HepG2 (cell line): ENCODE data around the gene AMZ2. TPM values are rescaled to one million over a fixed set of nuclear protein-coding genes. Genes with fewer than 3 reads are reported as not detected.
A peak's percentile ranks its signal among the peaks of the same experiment; 100 is the strongest.

Experiments
- CBX5 ChIP-seq: sonication (generic); formaldehyde crosslinking; IDR thresholded peaks from 2 replicates; pipeline ENCODE4 v1.4.0; 2020; ENCODE audit warnings: missing genetic modification reagents, borderline replicate concordance
- FLYWCH1 ChIP-seq: sonication (generic); formaldehyde crosslinking; IDR thresholded peaks from 2 replicates; pipeline ENCODE4 v1.8.1; 2023; ENCODE audit warnings: mild to moderate bottlenecking, missing genetic modification reagents
- FOSL2 ChIP-seq: sonication (generic); formaldehyde crosslinking; IDR thresholded peaks from 2 replicates; pipeline ENCODE4 v1.4.0; 2020; ENCODE audit warnings: missing genetic modification reagents
- GATAD2A ChIP-seq: IDR thresholded peaks from 2 replicates; pipeline ENCODE4 v1.6.1; 2016
- MAZ ChIP-seq, 2 experiments: sonication (generic) in 1 of 2; formaldehyde crosslinking in 1 of 2; IDR thresholded peaks; 2 replicates each; pipeline versions ENCODE4 v1.5.0 to v1.6.1; 2012 to 2020; ENCODE audit warnings: low read depth in 2 of 2, mild to moderate bottlenecking in 2 of 2, borderline replicate concordance in 1 of 2, improper control_type of control experiment in 1 of 2, low read length in 1 of 2, missing genetic modification reagents in 1 of 2, moderate library complexity in 1 of 2
- MED13 ChIP-seq: sonication (generic); formaldehyde crosslinking; IDR thresholded peaks from 2 replicates; pipeline ENCODE4 v1.5.0; 2020; ENCODE audit warnings: missing genetic modification reagents
- NR1H2 ChIP-seq: sonication (generic); formaldehyde crosslinking; IDR thresholded peaks from 2 replicates; pipeline ENCODE4 v1.8.1; 2022; ENCODE audit warnings: low read depth, missing genetic modification reagents, borderline replicate concordance
- RFXAP ChIP-seq: sonication (generic); formaldehyde crosslinking; IDR thresholded peaks from 2 replicates; pipeline ENCODE4 v1.4.0; 2020; ENCODE audit warnings: missing genetic modification reagents, borderline replicate concordance
- STAG1 ChIP-seq: sonication (generic); formaldehyde crosslinking; IDR thresholded peaks from 2 replicates; pipeline ENCODE4 v1.4.0; 2020; ENCODE audit warnings: missing genetic modification reagents
- TGIF2 ChIP-seq: IDR thresholded peaks from 2 replicates; pipeline ENCODE4 v1.6.1; 2016; ENCODE audit warnings: control low read depth, missing compliant biosample characterization
- TRIM24 ChIP-seq: sonication (generic); formaldehyde crosslinking; IDR thresholded peaks from 2 replicates; pipeline ENCODE4 v1.8.0; 2022; ENCODE audit warnings: mild to moderate bottlenecking, missing genetic modification reagents
- YEATS2 ChIP-seq: sonication (generic); formaldehyde crosslinking; IDR thresholded peaks from 2 replicates; pipeline ENCODE4 v1.4.0; 2020; ENCODE audit warnings: missing genetic modification reagents, borderline replicate concordance
- ZNF354B ChIP-seq: sonication (generic); formaldehyde crosslinking; IDR thresholded peaks from 2 replicates; pipeline ENCODE4 v1.8.0; 2022; ENCODE audit warnings: mild to moderate bottlenecking, missing genetic modification reagents
- ZNF431 ChIP-seq: sonication (generic); formaldehyde crosslinking; IDR thresholded peaks from 2 replicates; pipeline ENCODE4 v1.9.0; 2022; ENCODE audit warnings: missing genetic modification reagents, low read depth, mild to moderate bottlenecking, borderline replicate concordance
- ZNF501 ChIP-seq: sonication (generic); formaldehyde crosslinking; IDR thresholded peaks from 2 replicates; pipeline ENCODE4 v1.5.1; 2020; ENCODE audit warnings: mild to moderate bottlenecking, moderate library complexity, missing genetic modification reagents
- ZNF713 ChIP-seq: sonication (generic); formaldehyde crosslinking; IDR thresholded peaks from 2 replicates; pipeline ENCODE4 v1.4.0; 2020; ENCODE audit warnings: mild to moderate bottlenecking, missing genetic modification reagents
- ZNF761 ChIP-seq: sonication (generic); formaldehyde crosslinking; conservative IDR thresholded peaks from 2 replicates; pipeline ENCODE4 v1.4.0; 2020; ENCODE audit warnings: mild to moderate bottlenecking, missing genetic modification reagents
- ZNF780A ChIP-seq: sonication (generic); formaldehyde crosslinking; IDR thresholded peaks from 2 replicates; pipeline ENCODE4 v1.8.0; 2022; ENCODE audit warnings: mild to moderate bottlenecking, missing genetic modification reagents, moderate library complexity
- polyA plus RNA-seq, 8 experiments: library from polyadenylated mRNA; depleted of rRNA in 3 of 8; stranded (reverse) in 7 of 8; unstranded in 1 of 8; fragments of >200 nt; fragmentation: Illumina TruSeq in 4 of 8; extraction: Trizol in 4 of 8; gene quantifications; 2 replicates each; pipeline versions ENCODE4 v1.2.1 to v1.2.3, GENCODE V29; 2011 to 2016; ENCODE audit warnings: low read depth in 4 of 8, missing spikeins in 1 of 8, mixed read lengths in 1 of 8; ENCODE audit not compliant: insufficient read depth in 1 of 8
- total RNA-seq, 5 experiments: library from RNA; depleted of rRNA; stranded (reverse); fragments of >200 nt; fragmentation: Illumina TruSeq; extraction: Trizol; gene quantifications; 2 replicates each; pipeline ENCODE4 v1.2.3, GENCODE V29; 2016; ENCODE audit warnings: low read depth in 1 of 5
- TF ChIP-seq, protein P1 (sequence below): sonication (generic); formaldehyde crosslinking; IDR thresholded peaks from 2 replicates; pipeline ENCODE4 v1.4.0; 2020; ENCODE audit warnings: mild to moderate bottlenecking, missing genetic modification reagents
- TF ChIP-seq, protein P2 (sequence below): sonication (generic); formaldehyde crosslinking; IDR thresholded peaks from 2 replicates; pipeline ENCODE4 v1.4.0; 2020; ENCODE audit warnings: missing genetic modification reagents
- TF ChIP-seq, protein P3 (sequence below), 2 experiments: sonication (generic) in 1 of 2; formaldehyde crosslinking in 1 of 2; IDR thresholded peaks; 2 replicates each; pipeline versions ENCODE4 v1.4.0 to v1.6.1; 2018 to 2020; ENCODE audit warnings: missing genetic modification reagents in 2 of 2, borderline replicate concordance in 1 of 2, low read depth in 1 of 2, mild to moderate bottlenecking in 1 of 2, missing biosample characterization in 1 of 2
- TF ChIP-seq, protein P4 (sequence below): sonication (generic); formaldehyde crosslinking; IDR thresholded peaks from 2 replicates; pipeline ENCODE4 v1.4.0; 2020; ENCODE audit warnings: missing genetic modification reagents, borderline replicate concordance

Gene AMZ2
- total and polyA plus RNA-seq, 2 of the 13 experiments (the other 11 are each of a cell fraction or from before 2014, with no cell fraction given) = 86.9 to 90.2 TPM

DNA sequence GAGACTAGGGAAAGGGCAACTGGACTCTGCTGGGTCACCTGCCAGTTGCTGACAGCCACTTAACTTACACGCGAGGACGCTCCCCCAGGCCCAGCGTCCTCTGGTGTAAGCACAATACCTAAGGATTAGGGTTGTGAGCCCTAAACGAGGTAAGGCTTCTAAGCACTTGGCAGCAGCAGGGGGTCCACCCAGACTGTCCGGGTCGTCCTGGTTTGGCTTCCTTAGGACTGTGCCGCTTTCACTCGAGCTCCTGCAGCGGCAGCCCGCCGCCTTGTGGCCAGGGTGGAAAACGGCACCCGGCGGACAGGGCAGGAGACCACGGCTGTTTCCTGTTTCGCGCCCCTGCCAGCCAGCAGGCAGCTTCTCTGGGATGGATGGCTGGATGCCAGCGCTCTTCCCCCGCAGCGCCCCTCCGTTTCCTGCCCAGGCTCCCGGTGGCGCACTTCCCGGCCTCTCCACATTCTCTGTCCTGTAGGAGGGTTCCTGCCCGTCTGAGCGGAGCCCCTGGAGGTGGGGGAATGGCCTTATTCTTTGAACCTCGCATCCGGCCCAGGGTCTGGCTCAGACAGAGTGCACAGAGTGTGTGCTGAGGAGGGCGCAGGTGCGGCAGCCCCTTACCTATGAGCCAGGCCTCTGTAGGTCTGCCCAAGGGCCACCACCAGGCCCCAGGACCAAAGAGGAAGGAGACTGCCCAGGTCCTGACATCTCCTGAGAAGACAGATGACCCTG, 47.0 kb upstream of the AMZ2 start (continued):
- TF ChIP-seq ZNF713 (peak; percentile 76; the same call in 1 of the 2 replicates), FOSL2 (CRISPR knock-in tag) (no peak; the same call in 1 of the 2 replicates), ZNF761 (CRISPR knock-in tag) (peak; percentile 88; the same call in 1 of the 2 replicates), ZNF431 (CRISPR knock-in tag) (no peak; the same call in 1 of the 2 replicates), ZNF501 (CRISPR knock-in tag) (peak; percentile 74; the same call in 1 of the 2 replicates), MAZ (IDR thresholded peaks at IDR 0.05; ENCODE audit: borderline replicate concordance, low read depth, low read length) (no peak), MAZ (CRISPR knock-in tag; IDR thresholded peaks at IDR 0.05; ENCODE audit: low read depth) (peak; percentile 86), NR1H2 (CRISPR knock-in tag) (no peak), ZNF780A (CRISPR knock-in tag) (0 out of 2 replicates have a peak, but pooled peaks have one; percentile 31), TGIF2 (CRISPR knock-in tag) (no peak), STAG1 (CRISPR knock-in tag) (peak; percentile 87), RFXAP (CRISPR knock-in tag) (peak; percentile 49; the same call in 1 of the 2 replicates), CBX5 (CRISPR knock-in tag) (no peak), TRIM24 (CRISPR knock-in tag) (no peak), FLYWCH1 (CRISPR knock-in tag) (peak; percentile 85; the same call in 1 of the 2 replicates), GATAD2A (CRISPR knock-in tag) (peak; percentile 73), YEATS2 (CRISPR knock-in tag) (no peak), MED13 (CRISPR knock-in tag) (peak; percentile 53; the same call in 1 of the 2 replicates), ZNF354B (CRISPR knock-in tag) (no peak; the same call in 1 of the 2 replicates)
- TF ChIP-seq, protein P1, sequence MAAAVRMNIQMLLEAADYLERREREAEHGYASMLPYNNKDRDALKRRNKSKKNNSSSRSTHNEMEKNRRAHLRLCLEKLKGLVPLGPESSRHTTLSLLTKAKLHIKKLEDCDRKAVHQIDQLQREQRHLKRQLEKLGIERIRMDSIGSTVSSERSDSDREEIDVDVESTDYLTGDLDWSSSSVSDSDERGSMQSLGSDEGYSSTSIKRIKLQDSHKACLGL (CRISPR knock-in tag) = peak; percentile 72; the same call in 1 of the 2 replicates
- TF ChIP-seq, protein P2, sequence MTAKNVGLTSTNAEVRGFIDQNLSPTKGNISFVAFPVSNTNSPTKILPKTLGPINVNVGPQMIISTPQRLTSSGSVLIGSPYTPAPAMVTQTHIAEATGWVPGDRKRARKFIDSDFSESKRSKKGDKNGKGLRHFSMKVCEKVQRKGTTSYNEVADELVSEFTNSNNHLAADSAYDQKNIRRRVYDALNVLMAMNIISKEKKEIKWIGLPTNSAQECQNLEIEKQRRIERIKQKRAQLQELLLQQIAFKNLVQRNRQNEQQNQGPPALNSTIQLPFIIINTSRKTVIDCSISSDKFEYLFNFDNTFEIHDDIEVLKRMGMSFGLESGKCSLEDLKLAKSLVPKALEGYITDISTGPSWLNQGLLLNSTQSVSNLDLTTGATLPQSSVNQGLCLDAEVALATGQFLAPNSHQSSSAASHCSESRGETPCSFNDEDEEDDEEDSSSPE (CRISPR knock-in tag) = peak; percentile 69
- TF ChIP-seq, protein P3, sequence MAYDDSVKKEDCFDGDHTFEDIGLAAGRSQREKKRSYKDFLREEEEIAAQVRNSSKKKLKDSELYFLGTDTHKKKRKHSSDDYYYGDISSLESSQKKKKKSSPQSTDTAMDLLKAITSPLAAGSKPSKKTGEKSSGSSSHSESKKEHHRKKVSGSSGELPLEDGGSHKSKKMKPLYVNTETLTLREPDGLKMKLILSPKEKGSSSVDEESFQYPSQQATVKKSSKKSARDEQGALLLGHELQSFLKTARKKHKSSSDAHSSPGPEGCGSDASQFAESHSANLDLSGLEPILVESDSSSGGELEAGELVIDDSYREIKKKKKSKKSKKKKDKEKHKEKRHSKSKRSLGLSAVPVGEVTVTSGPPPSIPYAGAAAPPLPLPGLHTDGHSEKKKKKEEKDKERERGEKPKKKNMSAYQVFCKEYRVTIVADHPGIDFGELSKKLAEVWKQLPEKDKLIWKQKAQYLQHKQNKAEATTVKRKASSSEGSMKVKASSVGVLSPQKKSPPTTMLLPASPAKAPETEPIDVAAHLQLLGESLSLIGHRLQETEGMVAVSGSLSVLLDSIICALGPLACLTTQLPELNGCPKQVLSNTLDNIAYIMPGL (CRISPR knock-in tag; IDR thresholded peaks at IDR 0.05; ENCODE audit: borderline replicate concordance in 1 of 2, low read depth in 1 of 2) = peak; percentile 92 to 97
- TF ChIP-seq, protein P4, sequence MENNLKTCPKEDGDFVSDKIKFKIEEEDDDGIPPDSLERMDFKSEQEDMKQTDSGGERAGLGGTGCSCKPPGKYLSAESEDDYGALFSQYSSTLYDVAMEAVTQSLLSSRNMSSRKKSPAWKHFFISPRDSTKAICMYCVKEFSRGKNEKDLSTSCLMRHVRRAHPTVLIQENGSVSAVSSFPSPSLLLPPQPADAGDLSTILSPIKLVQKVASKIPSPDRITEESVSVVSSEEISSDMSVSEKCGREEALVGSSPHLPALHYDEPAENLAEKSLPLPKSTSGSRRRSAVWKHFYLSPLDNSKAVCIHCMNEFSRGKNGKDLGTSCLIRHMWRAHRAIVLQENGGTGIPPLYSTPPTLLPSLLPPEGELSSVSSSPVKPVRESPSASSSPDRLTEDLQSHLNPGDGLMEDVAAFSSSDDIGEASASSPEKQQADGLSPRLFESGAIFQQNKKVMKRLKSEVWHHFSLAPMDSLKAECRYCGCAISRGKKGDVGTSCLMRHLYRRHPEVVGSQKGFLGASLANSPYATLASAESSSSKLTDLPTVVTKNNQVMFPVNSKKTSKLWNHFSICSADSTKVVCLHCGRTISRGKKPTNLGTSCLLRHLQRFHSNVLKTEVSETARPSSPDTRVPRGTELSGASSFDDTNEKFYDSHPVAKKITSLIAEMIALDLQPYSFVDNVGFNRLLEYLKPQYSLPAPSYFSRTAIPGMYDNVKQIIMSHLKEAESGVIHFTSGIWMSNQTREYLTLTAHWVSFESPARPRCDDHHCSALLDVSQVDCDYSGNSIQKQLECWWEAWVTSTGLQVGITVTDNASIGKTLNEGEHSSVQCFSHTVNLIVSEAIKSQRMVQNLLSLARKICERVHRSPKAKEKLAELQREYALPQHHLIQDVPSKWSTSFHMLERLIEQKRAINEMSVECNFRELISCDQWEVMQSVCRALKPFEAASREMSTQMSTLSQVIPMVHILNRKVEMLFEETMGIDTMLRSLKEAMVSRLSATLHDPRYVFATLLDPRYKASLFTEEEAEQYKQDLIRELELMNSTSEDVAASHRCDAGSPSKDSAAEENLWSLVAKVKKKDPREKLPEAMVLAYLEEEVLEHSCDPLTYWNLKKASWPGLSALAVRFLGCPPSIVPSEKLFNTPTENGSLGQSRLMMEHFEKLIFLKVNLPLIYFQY (CRISPR knock-in tag) = peak; percentile 78; the same call in 1 of the 2 replicates
